Ramos (cell line): ENCODE measurements around the gene TMEM131.

Experiments used
- in situ Hi-C: fragments of 300-500 bp; cut with MboI; formaldehyde crosslinking; loops from one replicate; pipeline ENCODE4 v1.14.3; 2022; ENCODE audit warnings: low sequenced_read_pairs; ENCODE audit not compliant: unreplicated experiment

The TMEM131 gene

GRCh38 chr2:97732436-97733340 is 263.1 kb downstream of the TMEM131 start:
- in situ Hi-C loops = loop anchor here (10.0 kb wide), 1 partner anchor 652 kb away; no protein-coding TSS in a partner anchor

- in situ Hi-C loops = loop anchor here (10.0 kb wide), 1 partner anchor 653 kb away; no protein-coding TSS in a partner anchor
Observed at GRCh38 chr2:97731274-97732020, 264.3 kb downstream of the TMEM131 start.

GRCh38 chr2:97730245-97730644 is 265.5 kb downstream of the TMEM131 start:
- in situ Hi-C loops = loop anchor here (10.0 kb wide), 1 partner anchor 655 kb away; no protein-coding TSS in a partner anchor

GRCh38 chr2:97728091-97728731 is 267.5 kb downstream of the TMEM131 start:
- in situ Hi-C loops = no loop called here

GRCh38 chr2:97727296-97727695 is 268.5 kb downstream of the TMEM131 start:
- in situ Hi-C loops = no loop called here

GRCh38 chr2:97726261-97727064 is 269.3 kb downstream of the TMEM131 start:
- in situ Hi-C loops = no loop called here

- in situ Hi-C loops = no loop called here
Observed at GRCh38 chr2:97724946-97725688, 270.6 kb downstream of the TMEM131 start.

GRCh38 chr2:97724501-97724900 is 271.2 kb downstream of the TMEM131 start:
- in situ Hi-C loops = no loop called here

GRCh38 chr2:97724073-97724410 is 271.7 kb downstream of the TMEM131 start:
- in situ Hi-C loops = no loop called here

- in situ Hi-C loops = no loop called here
Observed at GRCh38 chr2:97723156-97724072, 272.3 kb downstream of the TMEM131 start.

GRCh38 chr2:97722227-97722626 is 273.5 kb downstream of the TMEM131 start:
- in situ Hi-C loops = no loop called here

GRCh38 chr2:97720746-97721145 is 275.0 kb downstream of the TMEM131 start:
- in situ Hi-C loops = no loop called here

- in situ Hi-C loops = no loop called here
Observed at GRCh38 chr2:97719362-97720155, 276.2 kb downstream of the TMEM131 start.

GRCh38 chr2:97718942-97719341 is 276.8 kb downstream of the TMEM131 start:
- in situ Hi-C loops = no loop called here

- in situ Hi-C loops = no loop called here
Observed at GRCh38 chr2:97718051-97718882, 277.5 kb downstream of the TMEM131 start.

GRCh38 chr2:97717613-97717995 is 278.1 kb downstream of the TMEM131 start:
- in situ Hi-C loops = no loop called here
